Peyer's patch (tissue), 4 donors: ENCODE measurements around the gene USP44. TPM values are rescaled to one million over a fixed set of nuclear protein-coding genes. Genes with fewer than 3 reads are reported as not detected.

Experiments used
- DNase-seq, 3 donors: peaks; one replicate each; pipeline ENCODE4 v3.0.0-alpha.2; 2017 to 2019
- H3K27ac ChIP-seq, 4 donors: fragments of 200-600 bp; sonication (generic); one replicate each; pipeline ENCODE4 v1.5.1; 2016 to 2019
- H3K27me3 ChIP-seq, 2 donors: fragments of 200-600 bp; sonication (generic); one replicate each; pipeline ENCODE4 v1.5.1; 2019
- H3K36me3 ChIP-seq, 3 donors: fragments of 200-600 bp; sonication (generic); one replicate each; pipeline ENCODE4 v1.5.1; 2016 to 2019
- H3K4me1 ChIP-seq, 4 donors: fragments of 200-600 bp; sonication (generic); one replicate each; pipeline ENCODE4 v1.5.1; 2016 to 2019
- H3K4me3 ChIP-seq, 4 donors: fragments of 200-600 bp; sonication (generic); 1 replicate in 3 of 4; 2 replicates in 1 of 4; pipeline ENCODE4 v1.5.1; 2016 to 2019; ENCODE audit warnings: mild to moderate bottlenecking in 1 of 4
- H3K9me3 ChIP-seq, 4 donors: fragments of 200-600 bp; sonication (generic); one replicate each; pipeline ENCODE4 v1.5.1; 2016 to 2019; ENCODE audit warnings: mild to moderate bottlenecking in 1 of 4
- CTCF ChIP-seq, 6 experiments: fragments of 450-650 bp in 4 of 6; fragments of 200-600 bp in 2 of 6; sonication (generic) in 1 of 6; IDR thresholded peaks; one replicate each; pipeline ENCODE4 v1.5.1; 2017 to 2019; ENCODE audit warnings: antibody characterized with exemption in 6 of 6, mild to moderate bottlenecking in 3 of 6, moderate library complexity in 1 of 6
- POLR2A ChIP-seq, 2 donors: fragments of 450-650 bp; IDR thresholded peaks; one replicate each; pipeline ENCODE4 v1.5.1; 2017; ENCODE audit warnings: antibody characterized with exemption in 2 of 2, mild to moderate bottlenecking in 2 of 2, moderate library complexity in 2 of 2
- total RNA-seq, 4 donors: library from RNA; depleted of rRNA; stranded (reverse); fragments of >200 nt; gene quantifications; one replicate each; pipeline ENCODE4 v1.1.0, GENCODE V29; 2016

Gene USP44
- total RNA-seq, 4 donors from 2014 or later, result 1.2 to 2.9 TPM; not detected in 2

- H3K4me3 ChIP-seq, result no peak overlapping the region
- TF ChIP-seq CTCF (IDR thresholded peaks at IDR 0.05) (no peak), POLR2A (IDR thresholded peaks at IDR 0.05) (no peak)
Measured at GRCh38 chr12:95541436-95541835, 9.8 kb downstream of the USP44 start.

GRCh38 chr12:95538656-95539055, 12.6 kb downstream of the USP44 start:
- no peak for DNase-seq
- H3K4me3 ChIP-seq, result no peak overlapping the region
- no peak overlapping the region for H3K27ac ChIP-seq
- H3K36me3 ChIP-seq, result no peaks in the 10 kb centered on the region
- no peaks in the 10 kb centered on the region for H3K9me3 ChIP-seq
- H3K4me1 ChIP-seq, result no peaks in the 10 kb centered on the region
- no peaks in the 10 kb centered on the region for H3K27me3 ChIP-seq
- TF ChIP-seq POLR2A (IDR thresholded peaks at IDR 0.05) (no peak), CTCF (IDR thresholded peaks at IDR 0.05) (no peak)

More at GRCh38 chr12:95541436-95541835, 9.8 kb downstream of the USP44 start:
- Histone ChIP-seq H3K4me1 (no peaks in the 10 kb centered on the region), H3K27me3 (no peaks in the 10 kb centered on the region), H3K36me3 (no peaks in the 10 kb centered on the region), H3K9me3 (no peaks in the 10 kb centered on the region), H3K27ac (no peak overlapping the region)
- no peak for DNase-seq

GRCh38 chr12:95538006-95538405, 13.3 kb downstream of the USP44 start:
- Histone ChIP-seq H3K27me3 (no peaks in the 10 kb centered on the region), H3K36me3 (no peaks in the 10 kb centered on the region), H3K4me1 (no peaks in the 10 kb centered on the region), H3K9me3 (no peaks in the 10 kb centered on the region), H3K4me3 (no peak overlapping the region), H3K27ac (no peak overlapping the region)
- no peak for DNase-seq
- no peak for TF ChIP-seq POLR2A (IDR thresholded peaks at IDR 0.05)
- TF ChIP-seq CTCF (IDR thresholded peaks at IDR 0.05), result no peak

GRCh38 chr12:95533985-95534384, 17.3 kb downstream of the USP44 start:
- no peaks in the 10 kb centered on the region for H3K4me1 ChIP-seq
- no peak overlapping the region for H3K4me3 ChIP-seq
- H3K36me3 ChIP-seq, result no peaks in the 10 kb centered on the region
- TF ChIP-seq POLR2A (IDR thresholded peaks at IDR 0.05), result no peak
- no peak for TF ChIP-seq CTCF (IDR thresholded peaks at IDR 0.05)
- no peaks in the 10 kb centered on the region for H3K9me3 ChIP-seq
- no peak overlapping the region for H3K27ac ChIP-seq
- no peaks in the 10 kb centered on the region for H3K27me3 ChIP-seq
- DNase-seq, result no peak

- no peak for DNase-seq
- Histone ChIP-seq H3K27me3 (no peaks in the 10 kb centered on the region), H3K4me3 (no peak overlapping the region), H3K4me1 (no peaks in the 10 kb centered on the region), H3K36me3 (no peaks in the 10 kb centered on the region), H3K27ac (no peak overlapping the region), H3K9me3 (no peaks in the 10 kb centered on the region)
- no peak for TF ChIP-seq POLR2A (IDR thresholded peaks at IDR 0.05)
Measured at GRCh38 chr12:95532851-95533250, 18.4 kb downstream of the USP44 start.

GRCh38 chr12:95529693-95530225, 21.5 kb downstream of the USP44 start:
- no peaks in the 10 kb centered on the region for H3K27me3 ChIP-seq
- H3K4me3 ChIP-seq, result no peak overlapping the region
- no peak overlapping the region for H3K27ac ChIP-seq
- no peak for TF ChIP-seq CTCF (IDR thresholded peaks at IDR 0.05)
- no peak for TF ChIP-seq POLR2A (IDR thresholded peaks at IDR 0.05)
- H3K9me3 ChIP-seq, result no peaks in the 10 kb centered on the region
- no peaks in the 10 kb centered on the region for H3K36me3 ChIP-seq
- no peak for DNase-seq
- H3K4me1 ChIP-seq, result no peaks in the 10 kb centered on the region
